ENCODE data around the gene AMH.
A peak's percentile ranks its signal among the peaks of the same experiment; 100 is the strongest.

The AMH gene

GRCh38 chr19:2239771-2240770 lies 9.1 kb upstream of the AMH start:
- peak overlapping the region; percentile 89 for H3K4me3 ChIP-seq (replicated peaks; ENCODE audit: low read depth, low read length)
- TF ChIP-seq CTCF (IDR thresholded peaks at IDR 0.05; ENCODE audit: low read depth, low read length, missing control alignments): no peak
- no peak for DNase-seq (ENCODE audit: extremely low read depth, low read depth)

- TF ChIP-seq CTCF (IDR thresholded peaks at IDR 0.05; ENCODE audit: low read depth, low read length, missing control alignments): no peak
- H3K4me3 ChIP-seq (replicated peaks; ENCODE audit: low read depth, low read length): peak overlapping the region; percentile 89
These were observed 8.0 kb upstream of the AMH start for GRCh38 chr19:2240881-2241760.

DNA sequence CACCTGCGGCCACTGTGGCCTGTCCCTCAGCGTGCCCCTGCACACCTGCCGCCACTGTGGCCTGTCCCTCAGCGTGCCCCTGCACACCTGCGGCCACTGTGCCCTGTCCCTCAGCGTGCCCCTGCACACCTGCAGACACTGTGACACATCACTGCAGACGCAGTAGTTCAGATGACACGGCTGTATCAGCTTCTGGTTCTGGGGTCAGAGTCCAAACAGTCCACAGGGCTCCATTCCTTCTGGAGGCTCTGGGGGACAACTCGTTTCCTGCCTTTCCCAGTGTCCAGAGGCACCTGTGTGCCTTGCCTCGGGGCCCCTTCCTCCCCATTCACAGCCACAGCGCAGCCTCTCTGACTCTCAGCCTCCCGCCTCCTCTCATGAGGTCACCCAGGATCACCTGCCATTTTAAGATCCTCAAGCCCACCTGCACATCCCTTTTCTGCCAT lies 7.0 kb upstream of the AMH start:
- DNase-seq (ENCODE audit: extremely low read depth, low read depth): no peak
- TF ChIP-seq CTCF (IDR thresholded peaks at IDR 0.05; ENCODE audit: low read depth, low read length, missing control alignments): no peak
- no peak overlapping the region for H3K4me3 ChIP-seq (replicated peaks; ENCODE audit: low read depth, low read length)

More at GRCh38 chr19:2240881-2241760, 8.0 kb upstream of the AMH start:
- no peak for DNase-seq (ENCODE audit: extremely low read depth, low read depth)

- no peak overlapping the region for H3K4me3 ChIP-seq (replicated peaks; ENCODE audit: low read depth, low read length)
- no peak for DNase-seq (ENCODE audit: extremely low read depth, low read depth)
- TF ChIP-seq CTCF (IDR thresholded peaks at IDR 0.05; ENCODE audit: low read depth, low read length, missing control alignments): no peak
These were observed 6.3 kb upstream of the AMH start for GRCh38 chr19:2242816-2243215.

DNA sequence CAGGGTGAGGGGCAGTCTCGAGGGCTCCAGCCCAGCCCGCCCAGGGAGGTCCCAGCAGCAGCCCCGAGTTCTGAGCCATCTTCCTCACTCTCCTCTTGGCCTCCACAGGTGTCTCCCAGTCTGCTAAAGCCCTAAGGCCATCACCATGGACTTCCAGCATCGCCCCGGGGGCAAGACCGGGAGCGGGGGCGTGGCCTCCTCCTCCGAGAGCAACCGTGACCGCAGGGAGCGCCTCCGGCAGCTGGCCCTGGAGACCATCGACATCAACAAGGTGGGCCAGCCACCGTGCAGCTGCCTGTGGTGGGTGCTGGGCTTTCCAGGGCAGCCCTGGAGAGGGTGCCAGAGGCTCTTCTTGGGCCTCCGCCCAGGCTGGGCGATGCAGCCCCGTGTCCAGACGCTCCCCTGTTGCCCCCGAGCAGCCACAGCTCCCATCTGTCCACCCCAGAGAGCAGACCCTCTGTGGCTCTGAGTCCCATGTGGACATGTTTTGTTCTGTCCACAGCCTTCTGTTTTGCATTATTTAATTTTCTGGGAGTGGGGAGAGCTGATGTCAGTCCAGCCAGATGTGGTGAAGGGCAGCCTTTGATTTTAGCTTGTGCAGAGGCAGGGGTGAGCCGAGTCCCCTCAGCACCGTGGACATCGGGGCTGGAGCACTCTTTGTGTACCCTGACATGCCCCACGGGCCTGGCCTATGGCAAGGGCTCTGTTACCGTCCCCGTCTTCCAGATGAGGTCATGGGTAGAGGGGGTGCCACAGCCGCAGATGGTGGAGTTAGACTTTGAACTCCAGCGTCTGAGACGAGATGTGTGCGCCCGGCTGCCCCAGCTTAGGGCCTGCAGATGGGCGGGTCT lies 5.6 kb upstream of the AMH start:
- DNase-seq (ENCODE audit: extremely low read depth, low read depth): no peak
- no peak overlapping the region for H3K4me3 ChIP-seq (replicated peaks; ENCODE audit: low read depth, low read length)
- TF ChIP-seq CTCF (IDR thresholded peaks at IDR 0.05; ENCODE audit: low read depth, low read length, missing control alignments): no peak

DNA sequence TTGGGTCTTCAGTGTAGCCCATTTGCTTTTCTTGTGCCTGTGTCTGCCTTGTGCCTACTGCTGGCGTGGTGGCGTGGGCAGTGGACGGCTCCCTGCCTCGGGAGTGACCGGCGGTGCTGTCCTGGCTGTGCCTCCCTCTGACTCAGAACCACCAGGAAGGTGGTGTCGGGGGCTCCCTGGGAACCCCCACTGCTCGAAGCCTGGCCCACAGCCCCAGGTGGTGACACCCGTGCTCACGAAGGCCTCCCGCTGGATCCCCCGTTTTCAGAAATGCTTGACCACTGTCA lies 5.1 kb upstream of the AMH start:
- TF ChIP-seq CTCF (IDR thresholded peaks at IDR 0.05; ENCODE audit: low read depth, low read length, missing control alignments): no peak
- no peak overlapping the region for H3K4me3 ChIP-seq (replicated peaks; ENCODE audit: low read depth, low read length)
- DNase-seq (ENCODE audit: extremely low read depth, low read depth): no peak
